ENCODE results near the gene FSD2.

GRCh38 chr15:82739086-82739485, 66.8 kb downstream of the FSD2 start:
- TF ChIP-seq CTCF (IDR thresholded peaks at IDR 0.05; ENCODE audit: low read length) (no peak), EZH2 (IDR thresholded peaks at IDR 0.05; ENCODE audit: borderline replicate concordance, low read length) (no peak)
